H1 (cell line): ENCODE results near the gene IFT27. TPM values are rescaled to one million over a fixed set of nuclear protein-coding genes. Genes with fewer than 3 reads are reported as not detected.

ENCODE experiments used
- BRCA1 ChIP-seq: IDR thresholded peaks from 2 replicates; pipeline ENCODE4 v1.6.1; 2012; ENCODE audit warnings: low read depth, low read length, improper control_type of control experiment
- CHD1 ChIP-seq: IDR thresholded peaks from 2 replicates; pipeline ENCODE4 v1.6.1; 2012; ENCODE audit warnings: low read depth, low read length, improper control_type of control experiment
- SRF ChIP-seq: IDR thresholded peaks from 2 replicates; pipeline ENCODE4 v1.6.1; 2011; ENCODE audit warnings: mild to moderate bottlenecking, low read depth, low read length, moderate library complexity
- polyA plus RNA-seq, 7 experiments: library from polyadenylated mRNA; depleted of rRNA in 3 of 7; stranded (reverse) in 5 of 7; unstranded in 2 of 7; fragments of >200 nt in 5 of 7; fragments of 200-250 nt in 2 of 7; gene quantifications; 1 replicate in 5 of 7; 2 replicates in 1 of 7; 4 replicates in 1 of 7; pipeline versions ENCODE4 v1.2.1 to v1.2.3, GENCODE V29; 2011 to 2013; ENCODE audit warnings: missing spikeins in 2 of 7, mixed read lengths in 2 of 7
- total RNA-seq: library from RNA; stranded (reverse); fragmentation: NEBNext Ultra II Directional; extraction: Animal tissue kit (Norgen Biotek cat#: 25700); gene quantifications from 2 replicates; pipeline ENCODE4 v1.2.1, GENCODE V29; 2021
- TF ChIP-seq, protein P1 (sequence below): fragments of 300-600 bp; sonication (generic); IDR thresholded peaks from 2 replicates; pipeline ENCODE4 v1.7.1; 2012; ENCODE audit warnings: low read length, moderate library complexity, mild to moderate bottlenecking, inconsistent platforms; ENCODE audit not compliant: insufficient replicate concordance

Gene IFT27
- total and polyA plus RNA-seq, 2 of the 8 experiments (the other 6 are each of a cell fraction or from before 2014, with no cell fraction given): 36.4 to 46.2 TPM

DNA sequence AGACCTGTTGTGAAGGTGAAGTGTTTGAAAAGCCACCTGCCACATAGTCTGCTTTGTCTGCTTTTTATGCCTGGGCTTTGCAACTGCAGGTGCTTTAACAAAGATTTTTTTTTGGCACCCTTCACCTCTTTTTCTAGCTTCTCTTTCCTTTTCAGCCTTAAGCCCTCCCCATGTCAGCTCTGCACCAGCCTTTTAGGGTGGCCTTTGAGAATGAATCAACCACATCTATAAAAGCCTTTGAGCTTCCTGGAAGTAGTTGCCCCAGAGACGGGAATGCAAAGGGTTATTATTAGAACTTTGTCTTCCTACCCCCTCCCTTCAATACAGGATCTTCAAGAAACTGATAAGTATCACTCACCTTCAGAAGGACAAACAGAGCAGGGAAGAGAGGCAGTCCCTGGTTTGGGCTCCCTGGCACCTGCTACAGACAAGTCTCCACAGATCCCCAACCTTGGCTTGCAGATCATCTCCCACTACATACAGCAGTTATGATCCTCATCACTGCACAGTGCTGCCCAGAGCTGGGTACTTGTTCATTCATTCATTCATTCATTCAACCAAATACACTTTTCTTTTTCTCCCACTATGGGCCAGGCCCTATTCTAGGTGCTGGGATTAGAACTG is 32.9 kb upstream of the IFT27 start (continued):
- TF ChIP-seq, protein P1, sequence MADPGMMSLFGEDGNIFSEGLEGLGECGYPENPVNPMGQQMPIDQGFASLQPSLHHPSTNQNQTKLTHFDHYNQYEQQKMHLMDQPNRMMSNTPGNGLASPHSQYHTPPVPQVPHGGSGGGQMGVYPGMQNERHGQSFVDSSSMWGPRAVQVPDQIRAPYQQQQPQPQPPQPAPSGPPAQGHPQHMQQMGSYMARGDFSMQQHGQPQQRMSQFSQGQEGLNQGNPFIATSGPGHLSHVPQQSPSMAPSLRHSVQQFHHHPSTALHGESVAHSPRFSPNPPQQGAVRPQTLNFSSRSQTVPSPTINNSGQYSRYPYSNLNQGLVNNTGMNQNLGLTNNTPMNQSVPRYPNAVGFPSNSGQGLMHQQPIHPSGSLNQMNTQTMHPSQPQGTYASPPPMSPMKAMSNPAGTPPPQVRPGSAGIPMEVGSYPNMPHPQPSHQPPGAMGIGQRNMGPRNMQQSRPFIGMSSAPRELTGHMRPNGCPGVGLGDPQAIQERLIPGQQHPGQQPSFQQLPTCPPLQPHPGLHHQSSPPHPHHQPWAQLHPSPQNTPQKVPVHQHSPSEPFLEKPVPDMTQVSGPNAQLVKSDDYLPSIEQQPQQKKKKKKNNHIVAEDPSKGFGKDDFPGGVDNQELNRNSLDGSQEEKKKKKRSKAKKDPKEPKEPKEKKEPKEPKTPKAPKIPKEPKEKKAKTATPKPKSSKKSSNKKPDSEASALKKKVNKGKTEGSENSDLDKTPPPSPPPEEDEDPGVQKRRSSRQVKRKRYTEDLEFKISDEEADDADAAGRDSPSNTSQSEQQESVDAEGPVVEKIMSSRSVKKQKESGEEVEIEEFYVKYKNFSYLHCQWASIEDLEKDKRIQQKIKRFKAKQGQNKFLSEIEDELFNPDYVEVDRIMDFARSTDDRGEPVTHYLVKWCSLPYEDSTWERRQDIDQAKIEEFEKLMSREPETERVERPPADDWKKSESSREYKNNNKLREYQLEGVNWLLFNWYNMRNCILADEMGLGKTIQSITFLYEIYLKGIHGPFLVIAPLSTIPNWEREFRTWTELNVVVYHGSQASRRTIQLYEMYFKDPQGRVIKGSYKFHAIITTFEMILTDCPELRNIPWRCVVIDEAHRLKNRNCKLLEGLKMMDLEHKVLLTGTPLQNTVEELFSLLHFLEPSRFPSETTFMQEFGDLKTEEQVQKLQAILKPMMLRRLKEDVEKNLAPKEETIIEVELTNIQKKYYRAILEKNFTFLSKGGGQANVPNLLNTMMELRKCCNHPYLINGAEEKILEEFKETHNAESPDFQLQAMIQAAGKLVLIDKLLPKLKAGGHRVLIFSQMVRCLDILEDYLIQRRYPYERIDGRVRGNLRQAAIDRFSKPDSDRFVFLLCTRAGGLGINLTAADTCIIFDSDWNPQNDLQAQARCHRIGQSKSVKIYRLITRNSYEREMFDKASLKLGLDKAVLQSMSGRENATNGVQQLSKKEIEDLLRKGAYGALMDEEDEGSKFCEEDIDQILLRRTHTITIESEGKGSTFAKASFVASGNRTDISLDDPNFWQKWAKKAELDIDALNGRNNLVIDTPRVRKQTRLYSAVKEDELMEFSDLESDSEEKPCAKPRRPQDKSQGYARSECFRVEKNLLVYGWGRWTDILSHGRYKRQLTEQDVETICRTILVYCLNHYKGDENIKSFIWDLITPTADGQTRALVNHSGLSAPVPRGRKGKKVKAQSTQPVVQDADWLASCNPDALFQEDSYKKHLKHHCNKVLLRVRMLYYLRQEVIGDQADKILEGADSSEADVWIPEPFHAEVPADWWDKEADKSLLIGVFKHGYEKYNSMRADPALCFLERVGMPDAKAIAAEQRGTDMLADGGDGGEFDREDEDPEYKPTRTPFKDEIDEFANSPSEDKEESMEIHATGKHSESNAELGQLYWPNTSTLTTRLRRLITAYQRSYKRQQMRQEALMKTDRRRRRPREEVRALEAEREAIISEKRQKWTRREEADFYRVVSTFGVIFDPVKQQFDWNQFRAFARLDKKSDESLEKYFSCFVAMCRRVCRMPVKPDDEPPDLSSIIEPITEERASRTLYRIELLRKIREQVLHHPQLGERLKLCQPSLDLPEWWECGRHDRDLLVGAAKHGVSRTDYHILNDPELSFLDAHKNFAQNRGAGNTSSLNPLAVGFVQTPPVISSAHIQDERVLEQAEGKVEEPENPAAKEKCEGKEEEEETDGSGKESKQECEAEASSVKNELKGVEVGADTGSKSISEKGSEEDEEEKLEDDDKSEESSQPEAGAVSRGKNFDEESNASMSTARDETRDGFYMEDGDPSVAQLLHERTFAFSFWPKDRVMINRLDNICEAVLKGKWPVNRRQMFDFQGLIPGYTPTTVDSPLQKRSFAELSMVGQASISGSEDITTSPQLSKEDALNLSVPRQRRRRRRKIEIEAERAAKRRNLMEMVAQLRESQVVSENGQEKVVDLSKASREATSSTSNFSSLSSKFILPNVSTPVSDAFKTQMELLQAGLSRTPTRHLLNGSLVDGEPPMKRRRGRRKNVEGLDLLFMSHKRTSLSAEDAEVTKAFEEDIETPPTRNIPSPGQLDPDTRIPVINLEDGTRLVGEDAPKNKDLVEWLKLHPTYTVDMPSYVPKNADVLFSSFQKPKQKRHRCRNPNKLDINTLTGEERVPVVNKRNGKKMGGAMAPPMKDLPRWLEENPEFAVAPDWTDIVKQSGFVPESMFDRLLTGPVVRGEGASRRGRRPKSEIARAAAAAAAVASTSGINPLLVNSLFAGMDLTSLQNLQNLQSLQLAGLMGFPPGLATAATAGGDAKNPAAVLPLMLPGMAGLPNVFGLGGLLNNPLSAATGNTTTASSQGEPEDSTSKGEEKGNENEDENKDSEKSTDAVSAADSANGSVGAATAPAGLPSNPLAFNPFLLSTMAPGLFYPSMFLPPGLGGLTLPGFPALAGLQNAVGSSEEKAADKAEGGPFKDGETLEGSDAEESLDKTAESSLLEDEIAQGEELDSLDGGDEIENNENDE: no peak
- no peak for TF ChIP-seq CHD1
- no peak for TF ChIP-seq SRF
- TF ChIP-seq BRCA1: no peak
